ENCODE data around the gene NTRK1. TPM values are rescaled to one million over a fixed set of nuclear protein-coding genes. Genes with fewer than 3 reads are reported as not detected.

NTRK1 gene
- total RNA-seq, 1 donor from 2014 or later = 1.9 TPM

GRCh38 chr1:156822680-156823079, 38.0 kb upstream of the NTRK1 start:
- TF ChIP-seq, protein P1, sequence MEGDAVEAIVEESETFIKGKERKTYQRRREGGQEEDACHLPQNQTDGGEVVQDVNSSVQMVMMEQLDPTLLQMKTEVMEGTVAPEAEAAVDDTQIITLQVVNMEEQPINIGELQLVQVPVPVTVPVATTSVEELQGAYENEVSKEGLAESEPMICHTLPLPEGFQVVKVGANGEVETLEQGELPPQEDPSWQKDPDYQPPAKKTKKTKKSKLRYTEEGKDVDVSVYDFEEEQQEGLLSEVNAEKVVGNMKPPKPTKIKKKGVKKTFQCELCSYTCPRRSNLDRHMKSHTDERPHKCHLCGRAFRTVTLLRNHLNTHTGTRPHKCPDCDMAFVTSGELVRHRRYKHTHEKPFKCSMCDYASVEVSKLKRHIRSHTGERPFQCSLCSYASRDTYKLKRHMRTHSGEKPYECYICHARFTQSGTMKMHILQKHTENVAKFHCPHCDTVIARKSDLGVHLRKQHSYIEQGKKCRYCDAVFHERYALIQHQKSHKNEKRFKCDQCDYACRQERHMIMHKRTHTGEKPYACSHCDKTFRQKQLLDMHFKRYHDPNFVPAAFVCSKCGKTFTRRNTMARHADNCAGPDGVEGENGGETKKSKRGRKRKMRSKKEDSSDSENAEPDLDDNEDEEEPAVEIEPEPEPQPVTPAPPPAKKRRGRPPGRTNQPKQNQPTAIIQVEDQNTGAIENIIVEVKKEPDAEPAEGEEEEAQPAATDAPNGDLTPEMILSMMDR (IDR thresholded peaks at IDR 0.05) = no peak
- Histone ChIP-seq H3K4me3 (no peak overlapping the region), H3K27me3 (ENCODE audit: low read depth) (no peaks in the 10 kb centered on the region), H3K9me3 (no peaks in the 10 kb centered on the region), H3K36me3 (no peaks in the 10 kb centered on the region), H3K4me1 (no peaks in the 10 kb centered on the region), H3K27ac (no peak overlapping the region)
- DNase-seq = no peak
- ATAC-seq = no peak
- intact Hi-C loops (cut with DNase I) = no loop called here

- ATAC-seq = no peak
- intact Hi-C loops (cut with DNase I) = no loop called here
- TF ChIP-seq, protein P1 (IDR thresholded peaks at IDR 0.05) = no peak
- H3K9me3 ChIP-seq = no peaks in the 10 kb centered on the region
- no peaks in the 10 kb centered on the region for H3K27me3 ChIP-seq (ENCODE audit: low read depth)
- no peaks in the 10 kb centered on the region for H3K4me1 ChIP-seq
- no peak for DNase-seq
- no peak overlapping the region for H3K27ac ChIP-seq
- no peak overlapping the region for H3K4me3 ChIP-seq
- no peaks in the 10 kb centered on the region for H3K36me3 ChIP-seq
Measured at GRCh38 chr1:156823210-156823790, 37.4 kb upstream of the NTRK1 start.

DNA sequence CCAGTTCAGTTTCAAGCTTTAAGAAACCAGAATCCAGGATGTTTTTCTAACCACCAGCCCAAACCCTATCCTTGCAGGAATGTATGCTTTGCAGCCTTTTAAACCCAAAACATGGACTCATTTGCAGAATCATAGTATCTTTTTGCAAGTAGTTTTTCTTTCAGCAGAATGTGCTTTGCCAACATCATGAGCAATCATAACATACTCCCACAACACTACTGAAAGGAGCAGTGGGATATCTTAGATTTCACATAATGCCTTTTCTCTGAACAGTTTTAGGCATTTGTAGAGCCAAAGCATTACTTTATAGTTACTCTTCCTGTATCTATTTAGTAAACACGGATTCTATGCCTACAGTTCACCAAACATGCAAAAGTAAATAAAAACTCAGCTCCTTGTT, 34.0 kb upstream of the NTRK1 start:
- no peak overlapping the region for H3K27ac ChIP-seq
- H3K4me1 ChIP-seq = no peaks in the 10 kb centered on the region
- no peak overlapping the region for H3K4me3 ChIP-seq
- H3K27me3 ChIP-seq (ENCODE audit: low read depth) = peaks cover 3% of the 10 kb centered on the region
- no peak for DNase-seq
- ATAC-seq = no peak
- H3K9me3 ChIP-seq = no peaks in the 10 kb centered on the region
- TF ChIP-seq, protein P1 (IDR thresholded peaks at IDR 0.05) = no peak
- intact Hi-C loops (cut with DNase I) = no loop called here
- no peaks in the 10 kb centered on the region for H3K36me3 ChIP-seq

- TF ChIP-seq, protein P1 (IDR thresholded peaks at IDR 0.05) = no peak
- Histone ChIP-seq H3K27ac (no peak overlapping the region), H3K9me3 (no peaks in the 10 kb centered on the region), H3K27me3 (ENCODE audit: low read depth) (peaks cover 8% of the 10 kb centered on the region), H3K4me1 (no peaks in the 10 kb centered on the region), H3K4me3 (no peak overlapping the region), H3K36me3 (no peaks in the 10 kb centered on the region)
- ATAC-seq (no peak), DNase-seq (no peak)
- intact Hi-C loops (cut with DNase I) = no loop called here
Measured at GRCh38 chr1:156828400-156829124, 32.1 kb upstream of the NTRK1 start.

GRCh38 chr1:156832434-156832833, 28.2 kb upstream of the NTRK1 start:
- intact Hi-C loops (cut with DNase I) = no loop called here
- TF ChIP-seq, protein P1 (IDR thresholded peaks at IDR 0.05) = no peak
- no peak for ATAC-seq
- H3K4me1 ChIP-seq = no peaks in the 10 kb centered on the region
- no peak overlapping the region for H3K4me3 ChIP-seq
- no peak for DNase-seq
- no peaks in the 10 kb centered on the region for H3K36me3 ChIP-seq
- H3K9me3 ChIP-seq = no peaks in the 10 kb centered on the region
- no peak overlapping the region for H3K27ac ChIP-seq
- H3K27me3 ChIP-seq (ENCODE audit: low read depth) = peaks cover 8% of the 10 kb centered on the region

Measured in lower lobe of right lung (tissue), 2 donors.